A549 treated with RU486 at 1 μM for 4 hours (cell line): Measurements from ENCODE around the gene HPS4. TPM values are rescaled to one million over a fixed set of nuclear protein-coding genes. Genes with fewer than 3 reads are reported as not detected.

Experiments used
- total RNA-seq: library from RNA; stranded (reverse); fragments of 200-300 nt; extraction: Qiagen RNA extraction; gene quantifications from 5 replicates; pipeline ENCODE4 v1.2.3, GENCODE V29; 2022; ENCODE audit warnings: low read depth

Gene HPS4
- total RNA-seq = 14.6 to 16.0 TPM (median 15.2 TPM) in 5 replicates

GRCh38 chr22:26483439-26484359, at the start of gene HPS4, which contains the start of gene SRRD:
Gene HPS4 (minus strand): TSS chr22:26483783. CDS start chr22:26481762, 2,021 bp downstream.
Gene SRRD (plus strand): TSS chr22:26483877. CDS start chr22:26483891, 14 bp downstream.

GRCh38 chr22:26512149-26512793, 28.7 kb upstream of the HPS4 start, which contains the start of gene TFIP11:
Gene TFIP11 (minus strand): TSS chr22:26512473. CDS start chr22:26510272, 2,201 bp downstream.

GRCh38 chr22:26428515-26429457, 54.8 kb downstream of the HPS4 start, which contains the start of gene ASPHD2:
Gene ASPHD2 (plus strand): TSS chr22:26429260. CDS start chr22:26433616, 4,356 bp downstream.

Other genes with a start within 250 kb of the HPS4 start
- gene ASPHD2, start 54.5 kb downstream of the HPS4 start, total RNA-seq = 0.83 to 1.3 TPM (median 1.0 TPM) in 5 replicates
- 19.5 to 34.3 TPM (median 23.7 TPM) in 5 replicates for gene SRRD, start 94 bp upstream of the HPS4 start, total RNA-seq
- gene TFIP11, start 28.7 kb upstream of the HPS4 start, total RNA-seq = 21.4 to 26.3 TPM (median 22.6 TPM) in 5 replicates
- gene TPST2, start 106.3 kb upstream of the HPS4 start, total RNA-seq = 8.4 to 12.7 TPM (median 11.1 TPM) in 5 replicates
- not detected in 5 replicates for gene CRYBB1, start 134.2 kb upstream of the HPS4 start, total RNA-seq
- not detected in 5 replicates for gene CRYBA4, start 138.2 kb upstream of the HPS4 start, total RNA-seq
- 0.13 to 0.85 TPM (median 0.34 TPM) in 5 replicates for gene MIAT, start 173.8 kb upstream of the HPS4 start, total RNA-seq